Tibial nerve (tissue), 4 donors: ENCODE data around the gene NPHP1. TPM values are rescaled to one million over a fixed set of nuclear protein-coding genes. Genes with fewer than 3 reads are reported as not detected.
"Not testable (repeated sequence)": the region's sequence is repeated elsewhere in the genome, so short reads cannot be mapped to it uniquely, and the experiment has no call there.

ENCODE experiments used
- DNase-seq, 2 donors: peaks; one replicate each; pipeline ENCODE4 v3.0.0-alpha.2; 2019; ENCODE audit warnings: low spot score in 2 of 2
- H3K27ac ChIP-seq, 4 donors: fragments of 200-600 bp; sonication (generic) in 3 of 4; one replicate each; pipeline ENCODE4 v1.5.1; 2017 to 2019; ENCODE audit warnings: mild to moderate bottlenecking in 1 of 4
- H3K27me3 ChIP-seq, 2 donors: fragments of 200-600 bp; sonication (generic) in 1 of 2; one replicate each; pipeline versions ENCODE4 v1.5.1 to v1.6.0; 2017 to 2019
- H3K36me3 ChIP-seq, 3 donors: fragments of 200-600 bp; sonication (generic); one replicate each; pipeline ENCODE4 v1.5.1; 2018 to 2019
- H3K4me1 ChIP-seq, 4 donors: fragments of 200-600 bp; sonication (generic) in 3 of 4; one replicate each; pipeline ENCODE4 v1.5.1; 2017 to 2019
- H3K4me3 ChIP-seq, 4 donors: fragments of 200-600 bp; sonication (generic) in 3 of 4; one replicate each; pipeline ENCODE4 v1.5.1; 2017 to 2019; ENCODE audit warnings: mild to moderate bottlenecking in 1 of 4, moderate library complexity in 1 of 4
- H3K9me3 ChIP-seq, 4 donors: fragments of 200-600 bp; sonication (generic) in 3 of 4; one replicate each; pipeline ENCODE4 v1.5.1; 2017 to 2019
- CTCF ChIP-seq, 5 experiments: fragments of 200-600 bp in 3 of 5; fragments of 450-650 bp in 2 of 5; sonication (generic) in 3 of 5; IDR thresholded peaks; one replicate each; pipeline ENCODE4 v1.5.1; 2016 to 2019; ENCODE audit warnings: antibody characterized with exemption in 5 of 5, mild to moderate bottlenecking in 3 of 5, moderate library complexity in 2 of 5
- EP300 ChIP-seq, 2 donors: sonication (generic); formaldehyde crosslinking; IDR thresholded peaks; one replicate each; pipeline ENCODE4 v1.6.1; 2017; ENCODE audit warnings: antibody characterized with exemption in 2 of 2, mild to moderate bottlenecking in 1 of 2
- POLR2A ChIP-seq, 2 donors: fragments of 450-650 bp; IDR thresholded peaks; one replicate each; pipeline ENCODE4 v1.6.1; 2017; ENCODE audit warnings: antibody characterized with exemption in 2 of 2, mild to moderate bottlenecking in 2 of 2, moderate library complexity in 2 of 2
- WGBS, 2 donors: methylation state at CpG; one replicate each; pipeline ENCODE4 v1.1.5; 2018; 5-methylcytosine and 5-hydroxymethylcytosine counted together
- total RNA-seq, 4 donors: library from RNA; depleted of rRNA; stranded (reverse); fragments of >200 nt; gene quantifications; one replicate each; pipeline ENCODE4 v1.1.0, GENCODE V29; 2016

NPHP1 gene
- total RNA-seq = 1 to 10 TPM; 3.5 to 8.7 (median 5.9) TPM

DNA sequence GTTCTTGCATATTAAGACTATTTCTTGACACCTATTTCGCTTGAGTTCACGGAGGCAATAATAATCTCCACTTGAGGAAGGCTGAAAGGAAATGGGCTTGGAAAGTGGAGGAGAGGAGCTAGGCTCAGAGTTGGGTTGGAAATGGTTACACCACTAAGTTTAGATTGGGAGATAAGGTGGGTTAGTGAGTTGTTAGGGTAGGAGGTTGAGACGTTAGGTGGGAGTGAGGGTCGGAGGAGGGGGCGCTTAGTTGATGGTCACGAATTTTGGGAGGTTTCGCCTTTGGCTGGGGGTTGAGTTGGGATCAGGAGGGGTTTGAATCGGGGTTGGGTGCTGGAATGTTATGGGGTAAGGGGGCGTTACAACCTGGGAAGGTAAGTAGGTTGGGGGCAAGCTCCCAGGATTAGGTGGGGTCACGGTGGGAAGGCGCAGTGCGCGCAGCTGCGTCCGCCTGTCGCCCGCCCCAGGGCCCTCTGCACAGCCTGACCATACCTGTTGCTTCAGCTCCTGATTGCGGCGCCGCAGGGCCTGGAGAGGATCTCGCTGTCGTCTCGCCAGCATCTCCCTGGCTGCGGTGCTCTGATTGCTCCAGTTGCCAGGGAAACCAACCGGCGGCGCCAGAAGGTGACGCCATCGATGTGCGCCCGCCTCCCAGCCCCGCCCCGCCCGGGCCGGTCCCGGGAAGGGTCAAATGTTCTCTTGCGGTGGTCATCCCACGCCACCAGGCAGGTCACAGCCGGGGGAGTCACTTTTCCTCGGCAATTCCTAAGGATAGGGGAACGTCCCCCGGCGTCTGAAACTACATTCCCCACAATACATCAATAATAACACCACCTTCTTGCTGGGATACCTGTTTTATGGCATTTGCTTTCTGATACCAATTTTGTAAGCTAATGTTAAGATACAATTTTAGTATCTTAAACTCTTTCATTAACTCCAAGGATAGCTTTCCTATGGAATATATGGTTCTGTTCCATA lies at the start of gene NPHP1:
Gene NPHP1, minus strand, starts transcription at position 606 of the 978 bp plus-strand sequence. Its CDS starts 45 bp downstream, at position 561.
- Histone ChIP-seq H3K4me1 (peaks cover 0 to 14% (median 1%) of the 10 kb centered on the region in 4 donors), H3K27ac (peak within 1 kb of the TSS; percentile 12 to 83 (median 65)), H3K27me3 (no peaks in the 10 kb centered on the region), H3K9me3 (no peaks in the 10 kb centered on the region), H3K36me3 (peaks cover 0 to 18% (median 0%) of the 10 kb centered on the region in 3 donors), H3K4me3 (peak within 1 kb of the TSS; percentile 63 to 70 (median 67))
- TF ChIP-seq POLR2A (IDR thresholded peaks at IDR 0.05) = no peak
- TF ChIP-seq EP300 (IDR thresholded peaks at IDR 0.05) = peak; percentile 84 to 85
- peak in 1 of 5 experiments; percentile 28 for TF ChIP-seq CTCF (IDR thresholded peaks at IDR 0.05)
- DNase-seq = peak; percentile 73 to 84
- 1 to 2% methylated on average over 35 to 36 of the region's 43 CpGs for WGBS, 2 donors

GRCh38 chr2:110248081-110248795 lies 43.4 kb upstream of the NPHP1 start:
- H3K36me3 ChIP-seq, H3K9me3 ChIP-seq, H3K27ac ChIP-seq, H3K27me3 ChIP-seq, H3K4me1 ChIP-seq, H3K4me3 ChIP-seq: not testable (repeated sequence)
- DNase-seq = peak; percentile 12 to 21
- WGBS, 2 donors = 60 to 61% methylated on average over 3 to 6 of the region's 7 CpGs

DNA sequence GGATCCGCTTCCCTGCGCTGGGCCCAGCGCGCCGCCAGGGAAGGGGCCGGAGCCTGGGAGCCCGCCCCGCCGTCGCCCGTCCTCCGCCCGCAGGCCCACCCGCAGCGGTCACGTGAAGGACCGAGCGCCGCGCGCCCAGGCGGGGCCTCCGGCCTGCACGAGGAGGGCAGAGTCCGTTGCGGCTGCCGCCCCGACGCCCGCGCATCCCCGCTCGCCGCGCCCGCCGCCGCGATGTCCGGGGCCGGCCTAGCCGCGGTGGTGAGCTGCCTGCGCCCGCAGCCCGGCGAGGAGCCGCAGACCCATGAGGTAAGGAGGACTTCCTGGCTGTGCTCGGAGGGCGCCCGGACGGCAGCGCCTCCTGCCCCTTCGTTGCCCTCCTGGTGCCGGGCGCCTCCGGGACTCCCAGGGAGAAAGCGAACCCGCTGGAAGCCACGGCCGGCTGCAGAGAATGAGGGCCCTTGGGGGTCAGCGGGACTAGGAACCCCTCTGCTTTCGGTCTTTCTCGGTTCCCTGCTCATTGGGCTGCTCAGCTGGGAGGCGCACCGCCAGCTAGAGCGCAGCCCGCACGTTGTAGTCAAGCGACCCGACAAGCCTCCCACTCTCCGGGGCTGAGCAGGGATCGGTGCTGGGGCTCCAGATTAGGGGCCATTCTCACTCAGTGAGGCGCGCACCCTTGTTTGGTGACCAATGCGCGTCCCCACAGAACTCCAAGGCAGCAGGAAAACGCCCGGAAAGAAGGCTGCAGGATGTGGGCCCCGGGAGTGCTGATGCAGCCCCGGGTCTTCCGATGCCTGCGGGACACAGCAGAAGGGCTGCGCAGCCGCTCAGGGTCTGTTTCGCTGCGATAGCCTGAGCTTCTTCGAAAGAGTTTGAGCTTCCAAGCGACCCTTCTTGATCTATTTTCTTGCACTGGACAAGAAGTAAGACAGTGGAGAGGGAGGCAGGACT lies 40.9 kb upstream of the NPHP1 start:
- no CpG with 5 or more reads among the region's 89 CpGs for whole genome bisulfite sequencing, 2 donors
- not testable (repeated sequence) for DNase-seq

GRCh38 chr2:110243283-110243682 lies 38.5 kb upstream of the NPHP1 start:
- not testable (repeated sequence) for H3K9me3 ChIP-seq, H3K4me1 ChIP-seq, H3K27me3 ChIP-seq, DNase-seq, H3K36me3 ChIP-seq, H3K27ac ChIP-seq, H3K4me3 ChIP-seq
- WGBS, 2 donors = 100% methylated on average over 1 of the region's 3 CpGs; no CpG with 5 or more reads in 1 of the 2 donors

More for the DNA sequence above, 40.9 kb upstream of the NPHP1 start:
- not testable (repeated sequence) for H3K4me3 ChIP-seq, H3K36me3 ChIP-seq, H3K9me3 ChIP-seq, H3K27me3 ChIP-seq, H3K27ac ChIP-seq, H3K4me1 ChIP-seq

GRCh38 chr2:110234514-110234913 lies 29.7 kb upstream of the NPHP1 start:
- H3K36me3 ChIP-seq, H3K27ac ChIP-seq, H3K9me3 ChIP-seq, H3K27me3 ChIP-seq, DNase-seq, H3K4me3 ChIP-seq, H3K4me1 ChIP-seq: not testable (repeated sequence)
- no CpG with 5 or more reads among the region's 5 CpGs for WGBS, 2 donors

- H3K27me3 ChIP-seq, H3K4me1 ChIP-seq, H3K36me3 ChIP-seq, H3K4me3 ChIP-seq, H3K27ac ChIP-seq, H3K9me3 ChIP-seq, DNase-seq: not testable (repeated sequence)
- no CpG with 5 or more reads among the region's 1 CpG for WGBS, 2 donors
These were observed 25.1 kb upstream of the NPHP1 start for GRCh38 chr2:110229886-110230285.

DNA sequence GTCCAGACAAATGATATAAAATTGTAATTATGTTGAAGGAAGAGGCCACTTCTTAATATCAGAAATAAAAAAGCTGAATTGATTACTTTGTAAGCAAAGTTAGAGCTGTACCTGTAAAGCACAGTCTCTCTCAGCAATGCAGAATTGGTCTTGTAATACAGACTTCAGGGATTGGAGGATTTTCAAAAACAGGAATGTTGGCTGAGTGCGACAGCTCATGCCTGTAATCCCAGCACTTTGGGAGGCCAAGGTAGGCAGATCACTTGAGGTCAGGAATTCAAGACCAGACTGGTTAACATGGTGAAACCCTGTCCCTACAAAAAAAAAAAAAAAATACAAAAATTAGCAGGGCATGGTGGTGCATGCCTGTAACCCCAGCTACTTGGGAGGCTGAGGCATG lies 17.8 kb upstream of the NPHP1 start:
- not testable (repeated sequence) for H3K4me3 ChIP-seq, H3K9me3 ChIP-seq, DNase-seq, H3K4me1 ChIP-seq, H3K27ac ChIP-seq, H3K36me3 ChIP-seq, H3K27me3 ChIP-seq
- 95 to 97% methylated on average over 1 of the region's 1 CpG for WGBS, 2 donors
